ENCODE measurements around the gene AGPAT2.
A peak's percentile ranks its signal among the peaks of the same experiment; 100 is the strongest.
"Not testable (repeated sequence)": the region's sequence is repeated elsewhere in the genome, so short reads cannot be mapped to it uniquely, and the experiment has no call there.

The AGPAT2 gene

DNA sequence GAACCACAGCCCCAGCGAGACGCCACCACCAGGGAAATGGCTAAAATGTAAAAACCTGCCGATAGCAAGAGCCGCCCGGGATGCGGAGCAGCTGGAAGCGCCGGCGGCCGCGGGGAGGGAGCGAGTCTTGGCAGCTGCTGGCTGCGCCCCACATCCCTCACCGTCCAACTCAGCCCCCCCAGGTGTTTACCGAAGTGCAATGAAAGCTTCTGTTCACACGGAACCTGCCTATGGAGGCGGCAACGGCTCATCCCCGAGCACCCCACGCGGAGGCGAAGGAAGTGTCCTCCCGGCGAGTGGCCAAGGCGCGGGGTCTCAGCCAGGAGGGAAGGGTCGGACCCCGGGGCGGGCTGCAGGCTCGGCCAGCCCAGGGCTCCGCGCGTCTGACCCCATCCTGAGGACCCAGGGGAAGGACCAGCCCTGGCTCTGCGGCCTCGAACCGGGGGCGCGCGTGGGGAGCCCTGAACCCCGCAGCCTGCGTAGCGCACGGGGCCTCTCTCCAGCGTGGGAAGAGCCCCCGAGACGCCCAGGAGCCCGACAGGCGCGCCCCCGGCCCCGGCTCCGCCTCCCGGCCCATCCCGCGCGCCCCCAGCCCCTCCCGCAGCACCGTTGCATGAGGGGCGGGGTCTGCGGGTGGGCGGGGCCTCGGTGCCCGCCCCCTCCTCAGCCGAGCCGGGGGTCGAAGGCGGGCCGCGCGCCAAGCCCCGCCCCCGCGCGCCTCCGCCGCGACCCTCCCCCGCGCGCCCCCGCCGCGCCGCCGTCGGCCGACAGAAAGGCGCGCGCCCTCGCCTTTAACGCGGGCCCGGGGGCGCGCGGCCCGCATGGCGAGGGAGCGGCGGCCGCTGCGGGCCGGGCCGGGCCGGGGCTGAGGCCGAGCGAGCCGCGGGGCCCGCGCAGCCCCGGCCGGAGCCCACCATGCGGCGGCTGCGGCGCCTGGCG, 24.8 kb upstream of the AGPAT2 start, which contains the start of gene DIPK1B:
DIPK1B (plus strand) TSS at position 822 of the 939 bp plus-strand sequence; CDS start at position 916, 94 bp downstream.
- no peak for DNase-seq (ENCODE audit: low spot score)
- H3K27ac ChIP-seq = peak within 1 kb of the TSS; percentile 0; the same call in 1 of the 2 replicates
- ChIA-PET CTCF (interaction anchor here (0.6 to 0.7 kb wide), 2 partner anchors 87 to 438 kb away, joined by 3 read pairs; no protein-coding TSS in a partner anchor), POLR2A (ENCODE audit: low non-redundant PET) (no interaction called here)
- TF ChIP-seq, protein P1, sequence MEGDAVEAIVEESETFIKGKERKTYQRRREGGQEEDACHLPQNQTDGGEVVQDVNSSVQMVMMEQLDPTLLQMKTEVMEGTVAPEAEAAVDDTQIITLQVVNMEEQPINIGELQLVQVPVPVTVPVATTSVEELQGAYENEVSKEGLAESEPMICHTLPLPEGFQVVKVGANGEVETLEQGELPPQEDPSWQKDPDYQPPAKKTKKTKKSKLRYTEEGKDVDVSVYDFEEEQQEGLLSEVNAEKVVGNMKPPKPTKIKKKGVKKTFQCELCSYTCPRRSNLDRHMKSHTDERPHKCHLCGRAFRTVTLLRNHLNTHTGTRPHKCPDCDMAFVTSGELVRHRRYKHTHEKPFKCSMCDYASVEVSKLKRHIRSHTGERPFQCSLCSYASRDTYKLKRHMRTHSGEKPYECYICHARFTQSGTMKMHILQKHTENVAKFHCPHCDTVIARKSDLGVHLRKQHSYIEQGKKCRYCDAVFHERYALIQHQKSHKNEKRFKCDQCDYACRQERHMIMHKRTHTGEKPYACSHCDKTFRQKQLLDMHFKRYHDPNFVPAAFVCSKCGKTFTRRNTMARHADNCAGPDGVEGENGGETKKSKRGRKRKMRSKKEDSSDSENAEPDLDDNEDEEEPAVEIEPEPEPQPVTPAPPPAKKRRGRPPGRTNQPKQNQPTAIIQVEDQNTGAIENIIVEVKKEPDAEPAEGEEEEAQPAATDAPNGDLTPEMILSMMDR (conservative IDR thresholded peaks at IDR 0.05; ENCODE audit: low read depth) = no peak

DNA sequence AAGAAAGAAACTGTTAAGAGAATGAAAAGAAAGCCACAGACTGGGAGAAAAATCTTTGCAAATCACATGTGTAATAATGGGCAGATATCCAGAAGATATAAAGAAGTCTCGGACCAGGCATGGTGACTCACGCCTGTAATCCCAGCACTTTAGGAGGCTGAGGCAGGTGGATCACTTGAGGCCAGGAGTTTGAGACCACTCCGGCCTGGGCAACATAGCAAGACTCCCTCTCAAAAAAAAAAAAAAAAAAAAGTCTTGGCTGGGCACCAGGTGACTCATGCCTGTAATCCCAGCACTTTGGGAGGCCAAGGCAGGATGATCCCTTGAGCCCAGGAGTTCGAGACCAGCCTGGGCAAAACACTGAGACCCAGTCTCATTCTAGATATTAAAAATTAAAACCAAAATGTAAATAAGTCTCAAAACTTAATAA, 24.0 kb upstream of the AGPAT2 start:
- not testable (repeated sequence) for DNase-seq (ENCODE audit: low spot score)
- CTCF ChIA-PET = interaction anchor here (0.6 to 1.3 kb wide), 3 partner anchors 18 to 439 kb away, joined by 3 read pairs; no protein-coding TSS in a partner anchor

DNA sequence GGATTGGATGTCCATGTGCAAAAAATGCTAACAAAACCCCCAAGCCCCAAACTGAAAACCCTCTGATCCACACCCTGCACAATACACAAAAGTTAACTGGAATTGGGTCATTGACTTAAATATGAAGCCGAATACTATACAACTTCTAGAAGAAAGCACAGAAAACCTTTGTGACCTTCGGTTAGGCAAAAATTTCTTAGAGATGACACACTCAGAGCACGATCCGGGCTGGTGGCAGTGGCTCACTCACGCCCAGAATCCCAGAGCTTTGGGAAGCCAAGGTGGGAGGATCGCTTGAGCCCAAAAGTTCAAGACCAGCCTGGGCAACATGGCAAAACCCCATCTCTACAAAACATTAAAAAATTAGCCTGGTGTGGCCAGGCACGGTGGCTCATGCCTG, 23.3 kb upstream of the AGPAT2 start:
- no peak for DNase-seq (ENCODE audit: low spot score)
- TF ChIP-seq, protein P1 (conservative IDR thresholded peaks at IDR 0.05; ENCODE audit: low read depth) = no peak
- peak overlapping the region; percentile 32 for H3K27ac ChIP-seq
- ChIA-PET POLR2A (ENCODE audit: low non-redundant PET) (no interaction called here), CTCF (interaction anchor here (1.3 kb wide), 1 partner anchor 17 kb away, joined by 3 read pairs; no protein-coding TSS in a partner anchor)

More for the DNA sequence above, 24.0 kb upstream of the AGPAT2 start:
- peak overlapping the region; percentile 32; the same call in 1 of the 2 replicates for H3K27ac ChIP-seq
- POLR2A ChIA-PET (ENCODE audit: low non-redundant PET) = not testable (repeated sequence)

- DNase-seq (ENCODE audit: low spot score) = no peak
- ChIA-PET POLR2A (ENCODE audit: low non-redundant PET) (no interaction called here), CTCF (interaction anchor here (1.3 kb wide), 1 partner anchor 78 kb away, joined by 3 read pairs; no protein-coding TSS in a partner anchor)
- 0 out of 2 replicates have a peak overlapping the region, but pooled peaks have one; percentile 1 for H3K27ac ChIP-seq
- TF ChIP-seq, protein P1 (conservative IDR thresholded peaks at IDR 0.05; ENCODE audit: low read depth) = no peak
Measured at GRCh38 chr9:136709454-136710109, 22.3 kb upstream of the AGPAT2 start.

DNA sequence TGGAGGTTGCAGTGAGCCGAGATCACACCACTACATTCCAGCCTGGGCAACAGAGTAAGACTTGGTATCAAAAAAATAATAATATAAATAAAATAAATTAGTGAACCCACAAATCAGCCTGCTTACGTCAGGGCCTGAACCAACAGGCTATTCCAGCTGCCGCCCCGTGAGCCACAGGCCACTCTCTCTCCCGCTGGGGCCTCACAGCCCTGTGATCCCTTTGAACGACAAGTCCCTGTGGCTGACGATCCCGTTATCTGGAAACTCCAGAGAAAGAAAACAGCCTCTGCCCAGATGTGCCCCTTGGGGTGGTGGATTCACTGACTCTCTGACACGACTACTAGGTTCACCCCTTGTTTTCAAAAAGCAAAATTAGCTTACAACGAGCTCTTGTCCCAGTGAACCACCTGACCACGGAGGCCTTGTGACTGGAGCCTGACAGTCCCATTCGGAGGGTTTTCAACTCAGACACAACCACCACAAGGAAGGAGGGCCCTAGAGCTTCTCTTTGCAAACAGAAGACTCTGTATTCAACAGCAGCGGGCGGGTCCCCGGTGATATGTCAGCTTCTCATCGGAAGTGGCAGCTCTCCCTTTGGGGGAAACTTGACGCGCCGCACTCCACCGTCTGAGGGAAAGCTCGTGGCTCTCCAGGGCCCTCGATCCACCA, 20.7 kb upstream of the AGPAT2 start:
- H3K27ac ChIP-seq = no peak overlapping the region
- no peak for DNase-seq (ENCODE audit: low spot score)
- ChIA-PET POLR2A (ENCODE audit: low non-redundant PET) (no interaction called here), CTCF (interaction anchor here (1.0 to 1.3 kb wide), 4 partner anchors 15 to 76 kb away, joined by 3 to 11 read pairs (median 3); no protein-coding TSS in a partner anchor)
- TF ChIP-seq, protein P1 (conservative IDR thresholded peaks at IDR 0.05; ENCODE audit: low read depth) = no peak

- TF ChIP-seq, protein P1 (conservative IDR thresholded peaks at IDR 0.05; ENCODE audit: low read depth) = no peak
- CTCF ChIA-PET = interaction anchor here (0.6 to 0.7 kb wide), 3 partner anchors 36 to 1720 kb away, joined by 4 read pairs; no protein-coding TSS in a partner anchor
- DNase-seq (ENCODE audit: low spot score) = no peak
- POLR2A ChIA-PET (ENCODE audit: low non-redundant PET) = no interaction called here
- H3K27ac ChIP-seq = no peak overlapping the region
Measured at GRCh38 chr9:136707011-136707410, 19.8 kb upstream of the AGPAT2 start.

All from RWPE1 (cell line).